AG09309 (cell line): ENCODE results near the gene MTERF4.

ENCODE experiments used
- DNase-seq: peaks from one replicate; pipeline ENCODE4 v3.0.0-alpha.2; 2010; ENCODE audit warnings: low read depth
- H3K4me3 ChIP-seq: 2 replicates; pipeline ENCODE4 v1.5.1; 2011; ENCODE audit warnings: mild to moderate bottlenecking, low read depth, low read length, moderate library complexity; ENCODE audit not compliant: control insufficient read depth
- CTCF ChIP-seq: IDR thresholded peaks from 2 replicates; pipeline ENCODE4 v1.5.1; 2011; ENCODE audit warnings: mild to moderate bottlenecking, low read depth, low read length, inconsistent platforms; ENCODE audit not compliant: insufficient read depth, control insufficient read depth; ENCODE audit errors: missing control alignments

The MTERF4 gene

DNA sequence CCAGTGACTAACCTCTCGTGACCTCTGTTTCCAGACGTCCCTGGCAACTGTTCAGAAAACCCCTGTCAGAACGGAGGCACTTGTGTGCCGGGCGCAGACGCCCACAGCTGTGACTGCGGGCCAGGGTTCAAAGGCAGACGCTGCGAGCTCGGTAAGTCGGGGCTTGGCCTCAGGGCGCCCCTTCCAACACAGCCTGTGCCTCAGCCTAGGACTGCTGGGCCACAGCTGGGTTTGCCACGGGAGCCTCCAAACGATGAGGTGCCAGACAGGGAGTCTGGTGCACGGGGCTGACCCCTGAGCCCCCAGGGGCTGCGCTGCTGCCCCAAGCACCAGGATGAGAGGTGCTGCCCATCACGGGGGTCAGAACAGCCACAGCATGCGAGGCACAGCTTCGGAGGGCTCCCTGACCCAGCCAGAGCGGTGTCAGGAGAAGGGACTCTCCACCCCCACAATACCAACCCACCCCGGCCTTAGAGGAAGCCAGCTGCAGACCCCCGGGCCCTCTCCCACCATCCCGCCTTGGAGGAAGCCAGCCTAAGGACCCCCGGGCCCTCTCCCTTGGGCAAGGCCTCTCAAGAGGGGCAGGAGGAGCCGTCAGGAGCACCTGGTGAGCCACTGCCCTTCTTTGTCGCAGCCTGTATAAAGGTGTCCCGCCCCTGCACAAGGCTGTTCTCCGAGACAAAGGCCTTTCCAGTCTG, 20.3 kb downstream of the MTERF4 start:
- no peak overlapping the region for H3K4me3 ChIP-seq
- TF ChIP-seq CTCF = no peak
- no peak for DNase-seq

DNA sequence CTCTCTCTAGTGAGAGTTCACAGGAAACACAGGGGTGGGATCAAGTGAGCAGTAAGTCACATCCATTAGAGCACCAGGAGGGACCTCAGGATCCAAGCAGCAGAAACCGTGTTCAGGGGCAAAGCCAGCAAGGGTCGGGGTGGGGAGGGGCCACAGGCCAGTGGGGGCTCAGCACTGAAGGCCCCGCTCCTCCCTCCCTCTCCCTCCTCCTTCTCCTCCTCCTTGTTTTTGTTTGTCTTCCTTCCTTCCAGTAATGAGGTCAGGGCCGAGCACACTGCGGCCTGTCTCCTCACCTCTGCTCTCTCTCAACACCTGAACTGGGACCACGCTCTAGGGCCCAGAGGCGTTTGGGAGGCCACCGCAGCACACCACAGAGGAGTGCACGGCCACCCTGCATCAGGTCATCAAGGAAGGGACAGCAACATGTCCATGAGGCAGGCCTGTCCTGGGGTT, 20.9 kb downstream of the MTERF4 start:
- DNase-seq = no peak
- TF ChIP-seq CTCF = no peak
- H3K4me3 ChIP-seq = no peak overlapping the region

DNA sequence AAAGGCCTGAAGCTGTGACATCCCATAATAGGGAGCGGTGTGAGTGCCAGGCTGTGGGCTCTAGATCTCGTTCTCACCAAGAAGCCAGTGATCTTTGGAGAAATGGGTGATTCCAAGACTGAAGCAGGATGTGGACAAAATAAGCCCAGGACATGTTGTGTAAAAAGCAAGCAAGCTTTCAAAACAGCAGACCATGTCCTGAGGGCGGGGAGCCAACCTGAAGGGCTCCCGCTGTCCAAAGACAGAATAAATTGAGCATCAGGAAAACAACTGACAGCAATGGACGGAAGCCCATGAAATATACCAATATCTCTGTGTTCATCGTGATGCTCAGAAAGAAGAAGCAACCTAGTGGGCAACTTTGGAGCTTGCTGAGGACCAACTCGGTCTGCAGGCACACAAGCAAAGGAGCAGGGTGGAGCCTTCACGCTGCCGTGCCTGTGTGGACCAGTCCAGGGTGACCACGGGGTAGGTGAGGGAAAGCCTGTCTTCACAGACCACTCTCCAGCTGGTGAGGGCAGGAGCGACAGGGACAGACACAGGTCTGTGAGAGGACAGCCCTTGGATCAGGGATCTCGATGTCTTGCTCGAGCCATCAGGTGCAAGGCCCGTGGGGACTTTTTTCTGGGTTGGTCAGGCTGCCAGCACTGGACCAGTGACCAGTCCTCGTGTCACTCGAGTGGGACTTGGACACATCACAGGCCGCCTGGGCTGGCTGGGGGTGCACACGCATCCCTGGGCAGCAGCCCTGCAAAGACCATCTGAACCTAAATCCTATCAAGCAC, 21.5 kb downstream of the MTERF4 start:
- TF ChIP-seq CTCF = no peak
- DNase-seq = no peak
- H3K4me3 ChIP-seq = no peak overlapping the region

GRCh38 chr2:241074901-241075540, 27.1 kb downstream of the MTERF4 start:
- TF ChIP-seq CTCF = no peak
- DNase-seq = no peak

DNA sequence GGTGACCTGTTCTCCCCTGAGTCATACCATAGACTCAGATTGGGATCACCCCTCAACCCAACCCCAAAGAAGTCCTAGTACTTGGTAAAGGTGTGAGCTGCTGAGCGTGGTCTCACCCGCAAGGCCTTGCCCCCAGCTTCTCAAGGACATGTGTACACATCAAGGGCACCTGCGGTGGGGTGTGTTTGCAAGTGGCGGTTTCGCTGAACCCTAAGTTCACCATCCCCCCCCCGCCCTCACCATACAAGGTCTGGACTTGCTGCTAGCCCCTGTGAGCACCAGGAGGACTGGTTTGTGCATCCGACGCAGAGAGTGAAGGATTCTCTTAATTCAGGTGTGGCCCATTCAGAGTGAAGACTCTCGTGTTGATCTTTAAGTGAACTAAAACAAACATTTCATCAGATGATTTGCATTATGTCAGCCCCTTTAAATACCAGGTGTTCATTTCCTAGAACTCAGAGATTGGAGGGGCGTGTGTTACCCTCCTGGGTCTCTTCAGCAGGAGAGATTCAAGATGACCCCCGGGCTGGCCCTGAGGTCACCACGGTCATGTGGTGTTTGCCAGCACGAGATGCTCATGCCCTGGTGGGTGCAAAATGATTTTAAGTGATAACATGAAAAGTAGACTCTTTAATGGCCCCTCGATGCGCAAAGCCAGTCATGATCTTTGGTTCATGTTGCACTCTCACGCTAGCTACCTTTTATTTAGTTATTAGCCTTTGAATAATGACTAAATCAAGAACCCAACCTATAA, 27.8 kb downstream of the MTERF4 start:
- TF ChIP-seq CTCF = no peak
- DNase-seq = no peak
- no peak overlapping the region for H3K4me3 ChIP-seq

More at GRCh38 chr2:241074901-241075540, 27.1 kb downstream of the MTERF4 start:
- no peak overlapping the region for H3K4me3 ChIP-seq

- no peak for TF ChIP-seq CTCF
- H3K4me3 ChIP-seq = no peak overlapping the region
- no peak for DNase-seq
Observed at GRCh38 chr2:241073166-241074064, 28.7 kb downstream of the MTERF4 start.
